PC-9 (cell line): ENCODE measurements around the gene ECI1. TPM values are rescaled to one million over a fixed set of nuclear protein-coding genes. Genes with fewer than 3 reads are reported as not detected.
A peak's percentile ranks its signal among the peaks of the same experiment; 100 is the strongest.

Experiments
- Bru-seq: library from RNA; stranded (reverse); fragments of 400-500 nt; gene quantifications from one replicate; lab custom pipeline; 2021; lab: Mats Ljungman, UMichigan
- BruChase-seq, 2 experiments: library from RNA; stranded (reverse); fragments of 400-500 nt; gene quantifications; one replicate each; lab custom pipeline; 2021; lab: Mats Ljungman, UMichigan
- BruUV-seq: library from RNA; stranded (reverse); fragments of 400-500 nt; replicated peaks from 2 replicates; lab custom pipeline; 2021; lab: Mats Ljungman, UMichigan
- CTCF ChIA-PET: fragments of 300-600 bp; sonication (Branson Sonifier 250); formaldehyde crosslinking; loops from one replicate; lab custom pipeline; 2022; ENCODE audit warnings: antibody characterized with exemption; lab: Charles Lee
- POLR2A ChIA-PET: fragments of 300-600 bp; sonication (Branson Sonifier 250); formaldehyde crosslinking; loops from one replicate; lab custom pipeline; 2022; ENCODE audit warnings: antibody characterized with exemption; ENCODE audit not compliant: unreplicated experiment; lab: Charles Lee
- DNase-seq, 2 experiments: peaks; one replicate each; pipeline versions ENCODE4 v3.0.0 to v3.0.0-alpha.2; 2015 to 2022; ENCODE audit warnings: mixed read lengths in 1 of 2
- H2AFZ ChIP-seq: fragments of 200-600 bp; sonication (generic); 2 replicates; pipeline ENCODE4 v1.8.1; 2017; ENCODE audit warnings: antibody characterized with exemption
- H3F3A ChIP-seq: fragments of 200-600 bp; sonication (generic); 2 replicates; pipeline ENCODE4 v1.8.1; 2017; ENCODE audit warnings: antibody characterized with exemption, mild to moderate bottlenecking, low read depth; ENCODE audit not compliant: insufficient read depth
- H3K27ac ChIP-seq: fragments of 200-600 bp; sonication (generic); 2 replicates; pipeline ENCODE4 v1.6.1; 2016; ENCODE audit warnings: mixed run types
- H3K27me3 ChIP-seq: fragments of 200-600 bp; sonication (generic); 2 replicates; pipeline ENCODE4 v1.6.1; 2016; ENCODE audit warnings: low read depth, mixed run types; ENCODE audit not compliant: insufficient read depth
- H3K36me3 ChIP-seq: fragments of 200-600 bp; sonication (generic); 2 replicates; pipeline ENCODE4 v1.6.1; 2016; ENCODE audit warnings: low read depth, mixed run types
- H3K4me1 ChIP-seq: fragments of 200-600 bp; sonication (generic); replicated peaks from 2 replicates; pipeline ENCODE4 v1.6.1; 2016; ENCODE audit warnings: mixed run types; ENCODE audit not compliant: insufficient read depth
- H3K4me2 ChIP-seq: fragments of 200-600 bp; sonication (generic); 2 replicates; pipeline ENCODE4 v1.6.1; 2017; ENCODE audit warnings: mixed run types
- H3K4me3 ChIP-seq: fragments of 200-600 bp; sonication (generic); 2 replicates; pipeline ENCODE4 v1.6.1; 2016; ENCODE audit warnings: mixed run types
- H3K79me2 ChIP-seq: fragments of 200-600 bp; sonication (generic); 2 replicates; pipeline ENCODE4 v1.6.1; 2017; ENCODE audit warnings: low read depth, mixed run types
- H3K9me2 ChIP-seq: fragments of 200-600 bp; sonication (generic); 2 replicates; pipeline ENCODE4 v1.8.1; 2017; ENCODE audit warnings: mild to moderate bottlenecking; ENCODE audit not compliant: insufficient read depth
- H3K9me3 ChIP-seq: fragments of 200-600 bp; sonication (generic); 2 replicates; pipeline ENCODE4 v1.8.1; 2016; ENCODE audit warnings: low read depth; ENCODE audit not compliant: insufficient read depth
- H4K20me1 ChIP-seq: fragments of 200-600 bp; sonication (generic); 2 replicates; pipeline ENCODE4 v1.8.1; 2017; ENCODE audit not compliant: insufficient read depth
- EZH2 ChIP-seq: fragments of 200-600 bp; sonication (generic); IDR thresholded peaks from 2 replicates; pipeline ENCODE4 v1.8.0; 2017; ENCODE audit warnings: antibody characterized with exemption, low read depth
- intact Hi-C: fragments of 100-400 bp; cut with micrococcal nuclease; formaldehyde crosslinking; loops from one replicate; pipeline ENCODE4 v1.10.0; 2022; ENCODE audit not compliant: unreplicated experiment
- long read RNA-seq: library from polyadenylated mRNA; stranded (forward); transcript quantifications from one replicate; pipeline ENCODE4 v2.0.0, GENCODE V29; 2022
- total RNA-seq: library from RNA; stranded (reverse); gene quantifications from 2 replicates; pipeline ENCODE4 v1.2.3, GENCODE V29; 2021
- TF ChIP-seq, protein P1 (sequence below): fragments of 200-600 bp; sonication (generic); conservative IDR thresholded peaks from 2 replicates; pipeline ENCODE4 v1.6.1; 2017; ENCODE audit warnings: mixed run types, antibody characterized with exemption, mild to moderate bottlenecking, moderate library complexity

ECI1 gene, protein sequence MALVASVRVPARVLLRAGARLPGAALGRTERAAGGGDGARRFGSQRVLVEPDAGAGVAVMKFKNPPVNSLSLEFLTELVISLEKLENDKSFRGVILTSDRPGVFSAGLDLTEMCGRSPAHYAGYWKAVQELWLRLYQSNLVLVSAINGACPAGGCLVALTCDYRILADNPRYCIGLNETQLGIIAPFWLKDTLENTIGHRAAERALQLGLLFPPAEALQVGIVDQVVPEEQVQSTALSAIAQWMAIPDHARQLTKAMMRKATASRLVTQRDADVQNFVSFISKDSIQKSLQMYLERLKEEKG
- 131 and 216 TPM in 2 replicates for total RNA-seq
- percentile 73 among the genes with signal in this experiment for Bru-seq, nascent RNA
- percentile 65 among the genes with signal in this experiment for BruChase-seq, experiment 1, labeled RNA remaining after a 2-hour chase
- percentile 73 among the genes with signal in this experiment for BruChase-seq, experiment 2, labeled RNA remaining after a 6-hour chase
- long read RNA-seq, transcript ECI1-201 (7 exons, 1,541 nt): major isoform, 204 of 246 reads
- long read RNA-seq, transcript ECI1-206 (6 exons, 961 nt): minor isoform, 19 of 246 reads
- long read RNA-seq, partial matches to known transcripts: 10 of 246 reads
- long read RNA-seq, other reads (novel, unspliced or antisense): 10 of 246 reads

DNA sequence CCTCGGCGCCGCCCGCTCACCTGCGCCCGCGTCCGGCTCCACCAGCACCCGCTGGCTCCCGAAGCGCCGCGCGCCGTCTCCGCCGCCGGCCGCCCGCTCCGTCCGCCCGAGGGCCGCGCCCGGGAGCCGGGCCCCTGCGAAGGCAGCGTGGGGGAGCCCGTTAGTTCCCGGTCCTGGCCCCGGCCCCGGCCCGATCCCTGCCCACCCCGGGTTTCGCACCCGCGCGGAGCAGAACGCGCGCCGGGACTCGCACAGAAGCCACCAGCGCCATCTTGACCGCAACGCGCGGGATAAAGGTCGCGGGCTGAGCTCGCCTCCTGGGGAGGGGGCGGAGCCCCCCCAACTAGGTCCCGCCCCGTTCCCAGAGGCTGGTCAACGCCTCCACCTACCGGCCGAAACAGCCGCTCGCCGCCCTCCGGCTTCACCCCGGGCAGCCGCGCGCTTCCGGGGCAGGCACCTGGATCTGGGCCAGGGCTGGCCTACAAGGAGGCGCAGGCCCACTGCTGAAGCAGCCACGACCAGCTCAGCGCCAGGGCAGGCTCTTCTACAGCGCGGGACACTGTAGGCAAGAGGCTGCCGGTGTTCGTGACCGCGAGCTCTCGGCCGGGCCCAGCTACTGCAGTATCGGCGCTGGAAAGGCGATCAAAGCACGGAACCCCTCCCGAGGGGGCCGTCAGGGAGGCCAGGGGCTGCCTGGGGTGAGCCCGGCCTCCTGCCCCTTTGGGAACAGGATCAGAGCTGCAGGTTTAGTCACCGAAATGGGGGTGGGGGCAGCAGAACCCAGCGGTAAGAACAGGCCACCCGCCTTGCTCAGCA, at the start of gene ECI1:
Gene ECI1, minus strand, starts transcription at position 292 of the 816 bp plus-strand sequence. Its CDS starts 21 bp downstream, at position 271.
- Histone ChIP-seq H3F3A (peaks cover 63% of the 10 kb centered on the region), H3K27ac (peak within 1 kb of the TSS; percentile 86), H3K79me2 (peaks cover 36% of the 10 kb centered on the region), H3K4me3 (peak within 1 kb of the TSS; percentile 91), H3K9me3 (no peaks in the 10 kb centered on the region), H3K27me3 (no peaks in the 10 kb centered on the region), H3K4me1 (peaks cover 22% of the 10 kb centered on the region), H4K20me1 (peaks cover 37% of the 10 kb centered on the region), H3K9me2 (no peaks in the 10 kb centered on the region), H3K4me2 (peak within 1 kb of the TSS; percentile 85), H3K36me3 (peaks cover 12% of the 10 kb centered on the region), H2AFZ (peak within 1 kb of the TSS; percentile 73)
- no peak for TF ChIP-seq EZH2
- TF ChIP-seq, protein P1, sequence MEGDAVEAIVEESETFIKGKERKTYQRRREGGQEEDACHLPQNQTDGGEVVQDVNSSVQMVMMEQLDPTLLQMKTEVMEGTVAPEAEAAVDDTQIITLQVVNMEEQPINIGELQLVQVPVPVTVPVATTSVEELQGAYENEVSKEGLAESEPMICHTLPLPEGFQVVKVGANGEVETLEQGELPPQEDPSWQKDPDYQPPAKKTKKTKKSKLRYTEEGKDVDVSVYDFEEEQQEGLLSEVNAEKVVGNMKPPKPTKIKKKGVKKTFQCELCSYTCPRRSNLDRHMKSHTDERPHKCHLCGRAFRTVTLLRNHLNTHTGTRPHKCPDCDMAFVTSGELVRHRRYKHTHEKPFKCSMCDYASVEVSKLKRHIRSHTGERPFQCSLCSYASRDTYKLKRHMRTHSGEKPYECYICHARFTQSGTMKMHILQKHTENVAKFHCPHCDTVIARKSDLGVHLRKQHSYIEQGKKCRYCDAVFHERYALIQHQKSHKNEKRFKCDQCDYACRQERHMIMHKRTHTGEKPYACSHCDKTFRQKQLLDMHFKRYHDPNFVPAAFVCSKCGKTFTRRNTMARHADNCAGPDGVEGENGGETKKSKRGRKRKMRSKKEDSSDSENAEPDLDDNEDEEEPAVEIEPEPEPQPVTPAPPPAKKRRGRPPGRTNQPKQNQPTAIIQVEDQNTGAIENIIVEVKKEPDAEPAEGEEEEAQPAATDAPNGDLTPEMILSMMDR: peak; percentile 69
- BruUV-seq: no TSS peak
- DNase-seq: peak; percentile 84 to 98
- ChIA-PET POLR2A (interaction anchor here (0.5 to 1.0 kb wide), 6 partner anchors 18 to 885 kb away, joined by 3 to 12 read pairs (median 4); partner anchors contain the start of gene TRAF7), CTCF (interaction anchor here (0.5 to 1.0 kb wide), 10 partner anchors 47 to 669 kb away, joined by 3 to 5 read pairs (median 3); partner anchors contain the start of genes PKD1 and TRAF7)
- intact Hi-C loops: loop anchor here (1.0 to 10.0 kb wide), 5 partner anchors 29 to 251 kb away; partner anchors contain the start of genes BRICD5, E4F1, PGP and TRAF7

DNA sequence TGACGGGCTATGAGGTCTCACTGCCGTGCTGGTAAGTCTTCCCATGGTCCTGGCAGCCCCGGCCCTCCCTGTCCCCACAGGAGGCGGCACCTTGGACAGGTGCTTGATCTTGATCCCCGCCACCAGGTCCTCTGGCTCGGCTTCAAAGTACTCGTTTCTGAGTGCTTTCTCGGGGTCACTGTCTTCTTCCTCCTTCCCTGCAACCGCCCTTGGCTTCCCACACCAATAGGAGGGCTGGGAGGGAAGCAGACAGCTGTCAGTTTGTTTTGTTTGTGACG, 48.5 kb upstream of the ECI1 start:
- Histone ChIP-seq H3K4me3 (no peak overlapping the region), H3K27me3 (peaks cover 6% of the 10 kb centered on the region; the same call in 1 of the 2 replicates), H3K27ac (no peak overlapping the region), H3K9me3 (no peaks in the 10 kb centered on the region), H3K9me2 (no peaks in the 10 kb centered on the region), H3K4me2 (no peak overlapping the region), H2AFZ (no peak overlapping the region), H3K4me1 (no peaks in the 10 kb centered on the region), H3K79me2 (no peaks in the 10 kb centered on the region), H3K36me3 (no peaks in the 10 kb centered on the region), H3F3A (no peaks in the 10 kb centered on the region; the same call in 1 of the 2 replicates), H4K20me1 (no peaks in the 10 kb centered on the region)
- intact Hi-C loops: no loop called here
- ChIA-PET CTCF (no interaction called here), POLR2A (no interaction called here)
- BruUV-seq: no TSS peak
- no peak for TF ChIP-seq EZH2
- TF ChIP-seq, protein P1: no peak
- DNase-seq: no peak
